ENCODE results near the gene STIM2.

The STIM2 gene

GRCh38 chr4:26935397-26935796 lies 74.8 kb downstream of the STIM2 start:
- Histone ChIP-seq H3K4me1 (ENCODE audit: insufficient read depth, low read length, severe bottlenecking) (peaks cover 13% of the 10 kb centered on the region), H3F3A (ENCODE audit: insufficient read depth, low read length) (no peaks in the 10 kb centered on the region), H4K20me1 (ENCODE audit: insufficient read depth, low read length) (no peaks in the 10 kb centered on the region), H3K9ac (ENCODE audit: low read length) (no peak overlapping the region), H3K9me3 (ENCODE audit: low read length) (no peaks in the 10 kb centered on the region), H3K36me3 (ENCODE audit: insufficient read depth, low read length) (peaks cover 12% of the 10 kb centered on the region), H3K4me2 (ENCODE audit: low read length) (no peak overlapping the region), H3K4me3 (ENCODE audit: low read depth, low read length, poor library complexity, severe bottlenecking) (no peak overlapping the region), H2AFZ (ENCODE audit: low read length) (no peak overlapping the region), H3K27ac (ENCODE audit: low read depth, low read length, poor library complexity, severe bottlenecking) (no peak overlapping the region), H3K27me3 (ENCODE audit: insufficient read depth, low read length) (no peaks in the 10 kb centered on the region), H3K9me2 (ENCODE audit: low read depth, low read length) (no peaks in the 10 kb centered on the region), H3K79me2 (ENCODE audit: insufficient read depth, low read length) (peaks cover 33% of the 10 kb centered on the region)
- TF ChIP-seq EZH2 (IDR thresholded peaks at IDR 0.05; ENCODE audit: borderline replicate concordance, low read length) (no peak), CTCF (IDR thresholded peaks at IDR 0.05; ENCODE audit: low read length) (no peak)

- peaks cover 41% of the 10 kb centered on the region for H3K79me2 ChIP-seq (ENCODE audit: insufficient read depth, low read length)
- H2AFZ ChIP-seq (ENCODE audit: low read length) = no peak overlapping the region
These were observed 75.8 kb downstream of the STIM2 start for GRCh38 chr4:26936284-26937065.

GRCh38 chr4:26937139-26937538 lies 76.5 kb downstream of the STIM2 start:
- H3F3A ChIP-seq (ENCODE audit: insufficient read depth, low read length) = no peaks in the 10 kb centered on the region
- no peak for TF ChIP-seq EZH2 (IDR thresholded peaks at IDR 0.05; ENCODE audit: borderline replicate concordance, low read length)
- TF ChIP-seq CTCF (IDR thresholded peaks at IDR 0.05; ENCODE audit: low read length) = no peak
- peaks cover 44% of the 10 kb centered on the region for H3K79me2 ChIP-seq (ENCODE audit: insufficient read depth, low read length)
- H3K27me3 ChIP-seq (ENCODE audit: insufficient read depth, low read length) = no peaks in the 10 kb centered on the region
- H3K4me1 ChIP-seq (ENCODE audit: insufficient read depth, low read length, severe bottlenecking) = peaks cover 21% of the 10 kb centered on the region
- no peak overlapping the region for H3K9ac ChIP-seq (ENCODE audit: low read length)
- no peak overlapping the region for H3K4me3 ChIP-seq (ENCODE audit: low read depth, low read length, poor library complexity, severe bottlenecking)
- no peaks in the 10 kb centered on the region for H4K20me1 ChIP-seq (ENCODE audit: insufficient read depth, low read length)
- H3K9me3 ChIP-seq (ENCODE audit: low read length) = no peaks in the 10 kb centered on the region
- H2AFZ ChIP-seq (ENCODE audit: low read length) = no peak overlapping the region
- peaks cover 16% of the 10 kb centered on the region for H3K36me3 ChIP-seq (ENCODE audit: insufficient read depth, low read length)
- H3K9me2 ChIP-seq (ENCODE audit: low read depth, low read length) = no peaks in the 10 kb centered on the region
- H3K4me2 ChIP-seq (ENCODE audit: low read length) = no peak overlapping the region
- H3K27ac ChIP-seq (ENCODE audit: low read depth, low read length, poor library complexity, severe bottlenecking) = no peak overlapping the region

More at GRCh38 chr4:26936284-26937065, 75.8 kb downstream of the STIM2 start:
- Histone ChIP-seq H3K9me2 (ENCODE audit: low read depth, low read length) (no peaks in the 10 kb centered on the region), H4K20me1 (ENCODE audit: insufficient read depth, low read length) (no peaks in the 10 kb centered on the region), H3K4me1 (ENCODE audit: insufficient read depth, low read length, severe bottlenecking) (peaks cover 21% of the 10 kb centered on the region), H3K4me3 (ENCODE audit: low read depth, low read length, poor library complexity, severe bottlenecking) (no peak overlapping the region), H3F3A (ENCODE audit: insufficient read depth, low read length) (no peaks in the 10 kb centered on the region), H3K9me3 (ENCODE audit: low read length) (no peaks in the 10 kb centered on the region), H3K27ac (ENCODE audit: low read depth, low read length, poor library complexity, severe bottlenecking) (peak overlapping the region; percentile 32), H3K4me2 (ENCODE audit: low read length) (no peak overlapping the region), H3K36me3 (ENCODE audit: insufficient read depth, low read length) (peaks cover 12% of the 10 kb centered on the region), H3K27me3 (ENCODE audit: insufficient read depth, low read length) (no peaks in the 10 kb centered on the region), H3K9ac (ENCODE audit: low read length) (no peak overlapping the region)
- TF ChIP-seq EZH2 (IDR thresholded peaks at IDR 0.05; ENCODE audit: borderline replicate concordance, low read length) (no peak), CTCF (IDR thresholded peaks at IDR 0.05; ENCODE audit: low read length) (no peak)

All from OCI-LY1 (cell line).